Common myeloid progenitor, CD34-positive (primary cell): Measurements from ENCODE around the gene NPRL2.

Source experiments
- CTCF ChIA-PET: fragments of 350-600 bp; sonication (Branson Sonifier 250); formaldehyde crosslinking; loops from one replicate; lab custom pipeline; 2021; ENCODE audit warnings: antibody characterized with exemption; lab: Charles Lee
- POLR2A ChIA-PET: fragments of 350-600 bp; sonication (Branson Sonifier 250); formaldehyde crosslinking; loops from one replicate; lab custom pipeline; 2021; ENCODE audit warnings: antibody characterized with exemption; lab: Charles Lee
- DNase-seq, 3 donors: peaks; one replicate each; pipeline versions ENCODE4 v3.0.0 to v3.0.0-alpha.2; 2013
- H3K27ac ChIP-seq, 2 experiments: 1 replicate in 1 of 2; 2 replicates in 1 of 2; pipeline ENCODE4 v1.7.0; 2013; ENCODE audit warnings: inconsistent platforms in 2 of 2, low read length in 2 of 2, mild to moderate bottlenecking in 2 of 2, low read depth in 1 of 2, moderate library complexity in 1 of 2; ENCODE audit not compliant: severe bottlenecking in 2 of 2, insufficient read depth in 1 of 2, poor library complexity in 1 of 2
- H3K27me3 ChIP-seq, 5 experiments: replicated peaks in 2 of 5; 1 replicate in 3 of 5; 2 replicates in 2 of 5; pipeline versions ENCODE4 v1.6.1 to v1.7.0; 2013; ENCODE audit warnings: low read length in 4 of 5, mild to moderate bottlenecking in 2 of 5, moderate library complexity in 2 of 5, inconsistent platforms in 1 of 5; ENCODE audit not compliant: insufficient read depth in 5 of 5, control insufficient read depth in 4 of 5
- H3K36me3 ChIP-seq, 4 experiments: 1 replicate in 2 of 4; 2 replicates in 2 of 4; pipeline versions ENCODE4 v1.6.1 to v1.7.0; 2013; ENCODE audit warnings: low read length in 3 of 4, control low read depth in 1 of 4, mild to moderate bottlenecking in 1 of 4; ENCODE audit not compliant: control insufficient read depth in 4 of 4, insufficient read depth in 4 of 4
- H3K4me1 ChIP-seq, 4 experiments: 1 replicate in 3 of 4; 2 replicates in 1 of 4; pipeline versions ENCODE4 v1.6.1 to v1.7.1; 2013; ENCODE audit warnings: low read length in 3 of 4, mild to moderate bottlenecking in 3 of 4, control low read depth in 1 of 4, inconsistent platforms in 1 of 4, moderate library complexity in 1 of 4; ENCODE audit not compliant: control insufficient read depth in 4 of 4, insufficient read depth in 4 of 4; ENCODE audit errors: control extremely low read depth in 1 of 4
- H3K4me3 ChIP-seq, 7 experiments: 1 replicate in 4 of 7; 2 replicates in 3 of 7; pipeline versions ENCODE4 v1.5.1 to v1.7.0; 2013; ENCODE audit warnings: mild to moderate bottlenecking in 7 of 7, low read length in 6 of 7, moderate library complexity in 6 of 7, inconsistent platforms in 2 of 7, low read depth in 2 of 7, control low read depth in 1 of 7; ENCODE audit not compliant: insufficient read depth in 4 of 7, control insufficient read depth in 1 of 7; ENCODE audit errors: extremely low read depth in 1 of 7
- H3K9me3 ChIP-seq, 5 experiments: 1 replicate in 4 of 5; 2 replicates in 1 of 5; pipeline versions ENCODE4 v1.6.1 to v1.7.1; 2013; ENCODE audit warnings: low read length in 4 of 5, mild to moderate bottlenecking in 2 of 5, inconsistent platforms in 1 of 5, low read depth in 1 of 5, moderate library complexity in 1 of 5; ENCODE audit not compliant: control insufficient read depth in 4 of 5, insufficient read depth in 2 of 5; ENCODE audit errors: control extremely low read depth in 1 of 5
- WGBS: methylation state at CpG from one replicate; pipeline ENCODE4 v1.1.5; 2013; ENCODE audit not compliant: insufficient coverage; 5-methylcytosine and 5-hydroxymethylcytosine counted together

The NPRL2 gene

DNA sequence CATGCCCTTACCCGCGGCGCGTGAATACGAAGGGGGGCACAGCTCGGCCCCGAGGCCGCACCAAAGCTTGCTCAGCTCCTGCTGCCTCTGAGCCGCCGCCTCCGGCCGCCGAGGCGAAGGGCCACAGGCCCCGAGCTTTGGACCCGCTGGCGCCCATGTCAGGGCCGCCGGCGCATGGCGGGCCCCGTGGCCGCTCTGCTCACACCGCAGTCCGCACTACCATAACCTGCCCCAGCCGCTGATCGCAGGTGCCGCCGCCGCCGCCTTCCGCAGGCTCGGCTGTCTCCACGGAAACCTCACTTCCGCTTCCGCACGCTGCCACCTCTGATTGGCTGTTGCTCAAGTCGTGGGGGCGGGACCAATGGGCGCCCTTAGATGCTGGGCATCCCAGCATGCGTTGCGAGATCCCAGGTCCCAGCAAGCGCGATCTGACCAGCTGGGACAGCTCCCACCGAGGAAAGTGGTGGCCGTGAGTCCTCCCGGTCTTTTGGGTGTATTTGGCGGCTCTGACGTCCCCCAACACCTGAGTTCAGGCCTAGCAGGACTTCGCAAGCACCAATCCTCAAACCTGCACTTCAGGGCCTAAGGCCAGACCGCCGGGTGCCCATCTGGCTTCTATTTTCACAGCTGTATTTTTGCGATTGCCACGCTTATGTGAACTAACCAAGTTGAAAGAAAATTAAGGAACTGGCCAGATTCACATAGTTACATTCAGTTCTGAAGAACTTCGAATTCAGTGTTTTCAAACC, 22.5 kb downstream of the NPRL2 start, which contains the start of gene TUSC2:
Gene TUSC2 (minus strand): TSS at position 281 of the 749 bp plus-strand sequence. CDS start 124 bp downstream, at position 157.
- Histone ChIP-seq H3K4me1 (peaks cover 0 to 40% (median 28%) of the 10 kb centered on the region in 4 experiments), H3K4me3 (peak within 1 kb of the TSS; percentile 67 to 94 (median 84)), H3K27me3 (no peaks in the 10 kb centered on the region), H3K27ac (peak within 1 kb of the TSS; percentile 67 to 87), H3K36me3 (peaks cover 5 to 47% (median 43%) of the 10 kb centered on the region in 4 experiments), H3K9me3 (no peaks in the 10 kb centered on the region)
- WGBS: 3% methylated on average over 49 of the region's 55 CpGs
- DNase-seq: peak; percentile 96 to 98 (median 97)
- POLR2A ChIA-PET: interaction anchor here (0.6 to 2.3 kb wide), 7 partner anchors 10 to 1172 kb away, joined by 3 to 31 read pairs (median 5); partner anchors contain the start of genes HYAL1, HYAL3, NAA80 and RASSF1
- CTCF ChIA-PET: interaction anchor here (1.0 to 3.5 kb wide), 13 partner anchors 9 to 136 kb away, joined by 3 to 21 read pairs (median 5); partner anchors contain the start of genes GNAT1, HYAL1, HYAL3 and NAA80

GRCh38 chr3:50327129-50327528, 23.4 kb downstream of the NPRL2 start:
- Histone ChIP-seq H3K36me3 (peaks cover 5 to 41% (median 37%) of the 10 kb centered on the region in 4 experiments), H3K27me3 (no peaks in the 10 kb centered on the region), H3K27ac (peak overlapping the region; percentile 67 to 87), H3K4me1 (peaks cover 0 to 49% (median 37%) of the 10 kb centered on the region in 4 experiments), H3K4me3 (peak overlapping the region in 6 of 7 experiments; percentile 67 to 94 (median 86)), H3K9me3 (no peaks in the 10 kb centered on the region)
- ChIA-PET POLR2A (interaction anchor here (0.9 to 2.3 kb wide), 3 partner anchors 11 to 63 kb away, joined by 5 to 31 read pairs (median 7); partner anchors contain the start of gene HYAL1), CTCF (interaction anchor here (0.9 to 3.5 kb wide), 11 partner anchors 8 to 135 kb away, joined by 3 to 21 read pairs (median 5); partner anchors contain the start of genes GNAT1, HYAL1, HYAL3 and NAA80)
- WGBS: 83% methylated on average over 1 of the region's 4 CpGs
- no peak for DNase-seq

DNA sequence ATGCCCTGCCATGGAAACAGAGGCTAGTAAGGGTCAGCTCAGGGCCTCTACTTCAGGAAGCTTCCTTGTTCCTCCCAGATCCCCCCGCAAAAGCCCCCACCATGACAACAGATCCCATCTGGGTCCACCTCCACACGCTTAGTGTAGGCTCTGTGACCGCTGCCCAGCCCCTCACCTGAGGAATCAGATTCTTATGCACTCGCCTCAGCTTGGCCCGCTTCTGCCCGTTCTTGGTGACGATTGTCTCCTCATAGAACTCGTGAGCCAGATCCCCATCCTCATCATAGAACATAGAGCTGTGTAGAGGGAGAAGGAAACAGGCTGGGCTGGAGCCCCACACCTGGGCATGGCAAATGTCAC, 24.4 kb downstream of the NPRL2 start:
- POLR2A ChIA-PET: no interaction called here
- Histone ChIP-seq H3K36me3 (peaks cover 3 to 31% (median 28%) of the 10 kb centered on the region in 4 experiments), H3K4me3 (no peak overlapping the region), H3K27me3 (no peaks in the 10 kb centered on the region), H3K27ac (peak overlapping the region in 1 of 2 experiments; percentile 0), H3K9me3 (no peaks in the 10 kb centered on the region), H3K4me1 (peaks cover 0 to 59% (median 42%) of the 10 kb centered on the region in 4 experiments)
- no peak for DNase-seq
- CTCF ChIA-PET: interaction anchor here (0.9 to 4.2 kb wide), 5 partner anchors 8 to 66 kb away, joined by 3 to 16 read pairs (median 4); no protein-coding TSS in a partner anchor
- WGBS: 94% methylated on average over 3 of the region's 8 CpGs

GRCh38 chr3:50325497-50326181, 24.9 kb downstream of the NPRL2 start:
- Histone ChIP-seq H3K36me3 (peaks cover 3 to 26% (median 22%) of the 10 kb centered on the region in 4 experiments), H3K4me1 (peaks cover 0 to 64% (median 45%) of the 10 kb centered on the region in 4 experiments), H3K27me3 (no peaks in the 10 kb centered on the region), H3K27ac (peak overlapping the region in 1 of 2 experiments; percentile 0), H3K9me3 (no peaks in the 10 kb centered on the region), H3K4me3 (no peak overlapping the region)
- WGBS: 76% methylated on average over 7 of the region's 11 CpGs
- no peak for DNase-seq
- POLR2A ChIA-PET: no interaction called here
- CTCF ChIA-PET: interaction anchor here (1.2 to 11.6 kb wide), 11 partner anchors 8 to 72 kb away, joined by 3 to 105 read pairs (median 8); partner anchors contain the start of genes HYAL1 and IFRD2

DNA sequence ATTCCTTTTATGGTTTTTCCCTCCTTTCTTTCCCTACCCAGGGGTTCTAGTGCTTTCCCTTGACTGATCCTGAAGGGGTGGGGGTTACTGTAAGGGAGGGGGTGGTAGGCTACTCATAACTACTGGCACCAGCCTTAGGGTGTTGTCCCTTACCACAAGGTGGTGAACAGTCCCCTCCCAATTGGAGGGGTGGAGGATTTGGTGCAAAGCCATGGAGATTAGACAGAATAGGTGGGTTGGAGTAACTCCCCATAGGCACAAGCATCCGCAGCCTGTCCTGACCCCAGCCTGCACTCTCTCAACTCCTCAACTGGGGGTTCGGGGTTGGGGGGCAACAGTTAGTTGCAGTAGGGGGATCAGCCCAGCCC, 25.5 kb downstream of the NPRL2 start:
- Histone ChIP-seq H3K27ac (no peak overlapping the region), H3K27me3 (no peaks in the 10 kb centered on the region), H3K4me3 (no peak overlapping the region), H3K9me3 (no peaks in the 10 kb centered on the region), H3K4me1 (peaks cover 0 to 69% (median 50%) of the 10 kb centered on the region in 4 experiments), H3K36me3 (peaks cover 3 to 21% (median 19%) of the 10 kb centered on the region in 4 experiments)
- CTCF ChIA-PET: interaction anchor here (0.8 to 11.6 kb wide), 15 partner anchors 9 to 134 kb away, joined by 3 to 105 read pairs (median 8); partner anchors contain the start of genes GNAT1, HYAL1, HYAL3 and IFRD2
- WGBS: 100% methylated on average over 1 of the region's 2 CpGs
- DNase-seq: no peak
- POLR2A ChIA-PET: no interaction called here

DNA sequence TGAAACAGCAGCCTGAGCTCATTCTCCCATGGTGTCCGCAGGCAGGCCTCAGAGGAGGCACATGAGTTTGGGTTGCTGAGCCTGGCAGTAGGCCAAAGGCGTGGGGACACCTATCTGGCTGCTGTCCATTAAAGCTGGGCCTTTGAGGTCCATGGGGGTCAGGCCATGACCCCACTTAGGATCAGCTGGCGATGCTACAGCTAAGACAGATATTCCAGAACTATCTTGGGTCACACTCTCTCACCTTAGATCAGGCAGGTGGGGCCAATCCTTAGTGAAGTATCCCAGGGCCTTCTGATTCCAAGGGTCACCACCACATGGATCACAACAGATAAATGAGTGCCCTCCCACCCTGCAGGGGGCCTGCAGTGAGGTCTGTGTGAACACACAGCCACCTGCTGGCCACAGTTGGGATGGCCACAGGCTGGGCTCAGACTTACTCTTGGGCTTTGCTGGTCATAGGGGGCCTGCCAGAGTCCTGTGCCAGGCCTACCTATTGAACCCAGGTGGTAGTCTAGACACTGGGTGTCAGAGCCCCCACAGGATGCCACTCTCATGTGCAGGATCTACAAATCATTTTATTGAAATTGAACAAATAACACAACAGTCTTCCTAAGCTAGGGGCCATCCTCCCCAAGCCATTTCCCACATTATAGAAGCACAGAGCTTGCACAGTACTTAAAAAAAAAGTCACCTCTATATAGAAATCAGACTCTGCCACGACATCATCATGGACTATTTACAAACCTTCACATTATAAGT, 26.0 kb downstream of the NPRL2 start:
- peak; percentile 72 to 81 (median 80) for DNase-seq
- ChIA-PET POLR2A (no interaction called here), CTCF (interaction anchor here (0.7 to 11.6 kb wide), 26 partner anchors 10 to 202 kb away, joined by 3 to 105 read pairs (median 6); partner anchors contain the start of genes GNAT1, HYAL1, HYAL3 and IFRD2)
- Histone ChIP-seq H3K27me3 (no peaks in the 10 kb centered on the region), H3K4me3 (no peak overlapping the region), H3K36me3 (peaks cover 3 to 18% (median 14%) of the 10 kb centered on the region in 4 experiments), H3K9me3 (no peaks in the 10 kb centered on the region), H3K4me1 (peaks cover 0 to 75% (median 56%) of the 10 kb centered on the region in 4 experiments), H3K27ac (no peak overlapping the region)
- WGBS: 67% methylated on average over 2 of the region's 4 CpGs
